Lower leg skin (tissue), 3 donors: ENCODE measurements around the gene VPS4A.

Experiments used
- POLR2A ChIP-seq, 2 donors: fragments of 450-650 bp; IDR thresholded peaks; one replicate each; pipeline ENCODE4 v1.6.1; 2016 to 2017; ENCODE audit warnings: antibody characterized with exemption in 2 of 2, mild to moderate bottlenecking in 1 of 2, moderate library complexity in 1 of 2
- TF ChIP-seq, protein P1 (sequence below), 3 donors: fragments of 450-650 bp; IDR thresholded peaks; one replicate each; pipeline ENCODE4 v1.5.1; 2016; ENCODE audit warnings: antibody characterized with exemption in 3 of 3, mild to moderate bottlenecking in 3 of 3, moderate library complexity in 2 of 3

DNA sequence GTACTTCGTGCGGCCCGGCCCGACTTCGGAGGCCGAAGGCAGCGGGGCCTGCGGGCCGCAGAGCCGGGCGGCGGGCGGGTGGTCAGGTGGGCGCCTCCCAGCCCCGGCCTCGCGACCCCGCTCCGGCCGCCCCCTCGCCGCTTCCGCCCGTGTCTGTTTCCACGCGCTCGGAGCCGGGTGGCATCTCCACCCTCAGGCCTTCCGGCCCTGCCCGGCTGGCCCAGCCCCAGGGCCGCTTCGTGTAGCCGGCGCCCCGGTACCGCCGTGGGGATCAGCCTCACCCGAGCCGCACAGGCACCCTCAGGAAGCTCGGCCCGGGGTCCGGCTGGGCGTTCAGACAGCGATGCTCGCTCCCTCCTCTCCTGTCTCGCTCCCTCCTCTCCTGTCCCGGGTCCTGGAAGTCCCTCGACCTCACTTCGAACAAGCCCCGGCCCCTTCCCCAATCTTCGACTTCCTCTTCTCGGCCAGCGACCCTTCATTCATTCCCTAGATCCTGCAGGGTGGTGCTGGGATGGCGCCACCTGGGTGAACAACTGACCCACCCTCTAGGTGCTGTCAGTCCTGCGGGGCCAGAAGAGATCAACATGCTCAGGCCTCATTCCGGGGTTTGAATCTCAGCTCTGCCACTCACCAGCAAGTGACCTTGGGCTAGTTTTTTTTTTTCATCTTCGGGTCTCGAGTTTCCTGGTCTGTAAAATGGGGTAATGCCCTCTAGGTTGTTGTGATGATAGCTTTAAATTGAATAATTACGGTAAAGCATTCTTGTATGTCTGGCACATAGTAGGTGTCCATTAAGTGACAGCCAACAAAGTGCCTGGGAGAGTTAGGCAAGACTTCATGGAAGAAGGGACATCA is 610 bp downstream of the VPS4A start:
- TF ChIP-seq, protein P1, sequence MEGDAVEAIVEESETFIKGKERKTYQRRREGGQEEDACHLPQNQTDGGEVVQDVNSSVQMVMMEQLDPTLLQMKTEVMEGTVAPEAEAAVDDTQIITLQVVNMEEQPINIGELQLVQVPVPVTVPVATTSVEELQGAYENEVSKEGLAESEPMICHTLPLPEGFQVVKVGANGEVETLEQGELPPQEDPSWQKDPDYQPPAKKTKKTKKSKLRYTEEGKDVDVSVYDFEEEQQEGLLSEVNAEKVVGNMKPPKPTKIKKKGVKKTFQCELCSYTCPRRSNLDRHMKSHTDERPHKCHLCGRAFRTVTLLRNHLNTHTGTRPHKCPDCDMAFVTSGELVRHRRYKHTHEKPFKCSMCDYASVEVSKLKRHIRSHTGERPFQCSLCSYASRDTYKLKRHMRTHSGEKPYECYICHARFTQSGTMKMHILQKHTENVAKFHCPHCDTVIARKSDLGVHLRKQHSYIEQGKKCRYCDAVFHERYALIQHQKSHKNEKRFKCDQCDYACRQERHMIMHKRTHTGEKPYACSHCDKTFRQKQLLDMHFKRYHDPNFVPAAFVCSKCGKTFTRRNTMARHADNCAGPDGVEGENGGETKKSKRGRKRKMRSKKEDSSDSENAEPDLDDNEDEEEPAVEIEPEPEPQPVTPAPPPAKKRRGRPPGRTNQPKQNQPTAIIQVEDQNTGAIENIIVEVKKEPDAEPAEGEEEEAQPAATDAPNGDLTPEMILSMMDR (IDR thresholded peaks at IDR 0.05): no peak
- no peak for TF ChIP-seq POLR2A (IDR thresholded peaks at IDR 0.05)
